ENCODE measurements around the gene ADD1.
"Not testable (repeated sequence)": the region's sequence is repeated elsewhere in the genome, so short reads cannot be mapped to it uniquely, and the experiment has no call there.

The ADD1 gene

GRCh38 chr4:2916696-2917095 is 73.1 kb downstream of the ADD1 start:
- H3K27me3 Mint-ChIP-seq, H3K4me3 Mint-ChIP-seq, H3K27ac Mint-ChIP-seq, H3K9me3 Mint-ChIP-seq: not testable (repeated sequence)
- Mint-ChIP-seq H3K36me3 (peaks cover 20% of the 10 kb centered on the region), H3K4me1 (peaks cover 39% of the 10 kb centered on the region)

- not testable (repeated sequence) for H3K27me3 Mint-ChIP-seq, H3K4me3 Mint-ChIP-seq, H3K9me3 Mint-ChIP-seq
- H3K27ac Mint-ChIP-seq: peak overlapping the region; percentile 60
- H3K4me1 Mint-ChIP-seq: peaks cover 54% of the 10 kb centered on the region
- H3K36me3 Mint-ChIP-seq: peaks cover 21% of the 10 kb centered on the region
Measured at GRCh38 chr4:2918300-2918699, 74.7 kb downstream of the ADD1 start.

- H3K27ac Mint-ChIP-seq: peak overlapping the region; percentile 48
Measured at GRCh38 chr4:2918714-2919113, 75.1 kb downstream of the ADD1 start.

GRCh38 chr4:2922453-2923101 is 78.9 kb downstream of the ADD1 start:
- H3K9me3 Mint-ChIP-seq, H3K27me3 Mint-ChIP-seq: not testable (repeated sequence)
- Mint-ChIP-seq H3K36me3 (peaks cover 18% of the 10 kb centered on the region), H3K4me1 (peaks cover 52% of the 10 kb centered on the region), H3K4me3 (peak overlapping the region; percentile 4), H3K27ac (peak overlapping the region; percentile 90)

More at GRCh38 chr4:2918714-2919113, 75.1 kb downstream of the ADD1 start:
- H3K4me3 Mint-ChIP-seq, H3K9me3 Mint-ChIP-seq, H3K27me3 Mint-ChIP-seq: not testable (repeated sequence)
- H3K4me1 Mint-ChIP-seq: peaks cover 58% of the 10 kb centered on the region
- H3K36me3 Mint-ChIP-seq: peaks cover 22% of the 10 kb centered on the region

GRCh38 chr4:2923141-2923551 is 79.5 kb downstream of the ADD1 start:
- Mint-ChIP-seq H3K4me3 (peak overlapping the region; percentile 23), H3K27ac (peak overlapping the region; percentile 77), H3K9me3 (no peaks in the 10 kb centered on the region), H3K36me3 (peaks cover 20% of the 10 kb centered on the region), H3K27me3 (no peaks in the 10 kb centered on the region), H3K4me1 (peaks cover 46% of the 10 kb centered on the region)

GRCh38 chr4:2923668-2924173 is 80.1 kb downstream of the ADD1 start:
- no peaks in the 10 kb centered on the region for H3K27me3 Mint-ChIP-seq
- H3K9me3 Mint-ChIP-seq: no peaks in the 10 kb centered on the region
- H3K4me1 Mint-ChIP-seq: peaks cover 43% of the 10 kb centered on the region
- peak overlapping the region; percentile 23 for H3K4me3 Mint-ChIP-seq
- H3K36me3 Mint-ChIP-seq: peaks cover 20% of the 10 kb centered on the region
- peak overlapping the region; percentile 77 for H3K27ac Mint-ChIP-seq

- Mint-ChIP-seq H3K4me1 (peaks cover 41% of the 10 kb centered on the region), H3K9me3 (no peaks in the 10 kb centered on the region), H3K36me3 (peaks cover 19% of the 10 kb centered on the region), H3K27me3 (no peaks in the 10 kb centered on the region), H3K4me3 (no peak overlapping the region), H3K27ac (peak overlapping the region; percentile 76)
Measured at GRCh38 chr4:2924286-2924685, 80.6 kb downstream of the ADD1 start.

GRCh38 chr4:2924765-2925301 is 81.2 kb downstream of the ADD1 start:
- peak overlapping the region; percentile 76 for H3K27ac Mint-ChIP-seq
- H3K36me3 Mint-ChIP-seq: peaks cover 15% of the 10 kb centered on the region
- no peaks in the 10 kb centered on the region for H3K27me3 Mint-ChIP-seq
- H3K4me3 Mint-ChIP-seq: no peak overlapping the region
- peaks cover 36% of the 10 kb centered on the region for H3K4me1 Mint-ChIP-seq
- no peaks in the 10 kb centered on the region for H3K9me3 Mint-ChIP-seq

GRCh38 chr4:2925496-2925895 is 81.9 kb downstream of the ADD1 start:
- no peak overlapping the region for H3K4me3 Mint-ChIP-seq
- peaks cover 9% of the 10 kb centered on the region for H3K36me3 Mint-ChIP-seq
- peak overlapping the region; percentile 23 for H3K27ac Mint-ChIP-seq

GRCh38 chr4:2925931-2926860 is 82.6 kb downstream of the ADD1 start:
- peak overlapping the region; percentile 23 for H3K27ac Mint-ChIP-seq
- peaks cover 7% of the 10 kb centered on the region for H3K36me3 Mint-ChIP-seq
- H3K4me3 Mint-ChIP-seq: no peak overlapping the region
- peaks cover 25% of the 10 kb centered on the region for H3K4me1 Mint-ChIP-seq
- no peaks in the 10 kb centered on the region for H3K9me3 Mint-ChIP-seq
- no peaks in the 10 kb centered on the region for H3K27me3 Mint-ChIP-seq

More at GRCh38 chr4:2925496-2925895, 81.9 kb downstream of the ADD1 start:
- Mint-ChIP-seq H3K9me3 (no peaks in the 10 kb centered on the region), H3K4me1 (peaks cover 29% of the 10 kb centered on the region), H3K27me3 (no peaks in the 10 kb centered on the region)

- Mint-ChIP-seq H3K4me3 (no peak overlapping the region), H3K27ac (no peak overlapping the region)
Measured at GRCh38 chr4:2927016-2927695, 83.5 kb downstream of the ADD1 start.

GRCh38 chr4:2927696-2928075 is 84.0 kb downstream of the ADD1 start:
- H3K9me3 Mint-ChIP-seq: no peaks in the 10 kb centered on the region
- peaks cover 6% of the 10 kb centered on the region for H3K36me3 Mint-ChIP-seq
- H3K27me3 Mint-ChIP-seq: no peaks in the 10 kb centered on the region
- H3K27ac Mint-ChIP-seq: peak overlapping the region; percentile 15
- H3K4me3 Mint-ChIP-seq: no peak overlapping the region
- peaks cover 18% of the 10 kb centered on the region for H3K4me1 Mint-ChIP-seq

More at GRCh38 chr4:2927016-2927695, 83.5 kb downstream of the ADD1 start:
- no peaks in the 10 kb centered on the region for H3K27me3 Mint-ChIP-seq
- H3K9me3 Mint-ChIP-seq: no peaks in the 10 kb centered on the region
- H3K36me3 Mint-ChIP-seq: peaks cover 6% of the 10 kb centered on the region
- peaks cover 21% of the 10 kb centered on the region for H3K4me1 Mint-ChIP-seq

- peaks cover 6% of the 10 kb centered on the region for H3K36me3 Mint-ChIP-seq
- H3K27ac Mint-ChIP-seq: peak overlapping the region; percentile 46
- H3K9me3 Mint-ChIP-seq: no peaks in the 10 kb centered on the region
- H3K4me1 Mint-ChIP-seq: peaks cover 18% of the 10 kb centered on the region
- H3K27me3 Mint-ChIP-seq: no peaks in the 10 kb centered on the region
- H3K4me3 Mint-ChIP-seq: no peak overlapping the region
Measured at GRCh38 chr4:2928242-2929176, 84.9 kb downstream of the ADD1 start.

- no peak overlapping the region for H3K4me3 Mint-ChIP-seq
- no peaks in the 10 kb centered on the region for H3K27me3 Mint-ChIP-seq
- H3K36me3 Mint-ChIP-seq: peaks cover 6% of the 10 kb centered on the region
- no peaks in the 10 kb centered on the region for H3K9me3 Mint-ChIP-seq
- H3K4me1 Mint-ChIP-seq: peaks cover 15% of the 10 kb centered on the region
- H3K27ac Mint-ChIP-seq: peak overlapping the region; percentile 30
Measured at GRCh38 chr4:2929469-2929868, 85.8 kb downstream of the ADD1 start.

All from activated naive CD4-positive, alpha-beta T cell treated with anti-CD3 and anti-CD28 coated beads, Interleukin-2, amount 50 U/mL, for 24 hours (primary cell).